H1 (cell line): ENCODE data around the gene PAIP1.

Experiments
- CEBPB ChIP-seq: IDR thresholded peaks from 2 replicates; pipeline ENCODE4 v1.6.1; 2012; ENCODE audit warnings: low read depth, low read length
- CHD1 ChIP-seq: IDR thresholded peaks from 2 replicates; pipeline ENCODE4 v1.6.1; 2012; ENCODE audit warnings: low read depth, low read length, improper control_type of control experiment
- CREB1 ChIP-seq: IDR thresholded peaks from 2 replicates; pipeline ENCODE4 v1.6.1; 2012; ENCODE audit warnings: inconsistent platforms
- CTCF ChIP-seq, 3 experiments: IDR thresholded peaks; 1 replicate in 2 of 3; 2 replicates in 1 of 3; pipeline versions ENCODE4 v1.5.1 to v1.6.1; 2011; ENCODE audit warnings: low read length in 3 of 3, mild to moderate bottlenecking in 3 of 3, inconsistent platforms in 2 of 3, low read depth in 1 of 3, moderate library complexity in 1 of 3; ENCODE audit not compliant: insufficient read depth in 1 of 3; ENCODE audit errors: control extremely low read depth in 1 of 3
- JUND ChIP-seq: IDR thresholded peaks from 2 replicates; pipeline ENCODE4 v1.6.1; 2011; ENCODE audit warnings: mild to moderate bottlenecking, improper control_type of control experiment, low read length
- MAX ChIP-seq: IDR thresholded peaks from 2 replicates; pipeline ENCODE4 v1.6.1; 2012; ENCODE audit warnings: inconsistent platforms
- PHF8 ChIP-seq: fragments of 200-600 bp; sonication (generic); conservative IDR thresholded peaks from 2 replicates; pipeline ENCODE4 v1.7.1; 2012; ENCODE audit warnings: low read depth, mild to moderate bottlenecking, inconsistent platforms, low read length, moderate library complexity
- POLR2AphosphoS5 ChIP-seq: IDR thresholded peaks from 2 replicates; pipeline ENCODE4 v1.6.1; 2011; ENCODE audit warnings: low read depth, low read length
- RFX5 ChIP-seq: IDR thresholded peaks from 2 replicates; pipeline ENCODE4 v1.6.1; 2011; ENCODE audit warnings: low read depth, low read length, improper control_type of control experiment, borderline replicate concordance
- TCF12 ChIP-seq: IDR thresholded peaks from 2 replicates; pipeline ENCODE4 v1.6.1; 2011; ENCODE audit warnings: low read depth, mild to moderate bottlenecking, low read length
- YY1 ChIP-seq: IDR thresholded peaks from 2 replicates; pipeline ENCODE4 v1.6.1; 2011; ENCODE audit warnings: low read depth, mild to moderate bottlenecking, low read length

GRCh38 chr5:43547532-43547931 lies 9.3 kb downstream of the PAIP1 start:
- TF ChIP-seq CHD1 = no peak
- no peak for TF ChIP-seq CTCF (IDR thresholded peaks at IDR 0.05; ENCODE audit: control extremely low read depth in 1 of 3, insufficient read depth in 1 of 3, low read depth in 1 of 3, low read length in 3 of 3)
- no peak for TF ChIP-seq RFX5
- TF ChIP-seq PHF8 = no peak
- no peak for TF ChIP-seq MAX
- no peak for TF ChIP-seq CREB1
- no peak for TF ChIP-seq JUND
- no peak for TF ChIP-seq TCF12
- no peak for TF ChIP-seq POLR2AphosphoS5
- no peak for TF ChIP-seq YY1
- no peak for TF ChIP-seq CEBPB
